Activated T-cell treated with anti-CD3 and anti-CD28 coated beads, Interleukin-2, amount 50 U/mL, for 24 hours (primary cell): ENCODE measurements around the gene SPATA20.

ENCODE experiments used
- DNase-seq: peaks from one replicate; pipeline ENCODE4 v3.0.0-alpha.2; 2020
- H3K27ac Mint-ChIP-seq: 2 replicates; pipeline ENCODE4 v1.8.0; 2020; ENCODE audit warnings: mild to moderate bottlenecking, mixed read lengths
- H3K27me3 Mint-ChIP-seq: 2 replicates; pipeline ENCODE4 v1.8.0; 2020; ENCODE audit warnings: mixed read lengths
- H3K36me3 Mint-ChIP-seq: 2 replicates; pipeline ENCODE4 v1.8.0; 2020; ENCODE audit warnings: low read depth, mixed read lengths
- H3K4me1 Mint-ChIP-seq: 2 replicates; pipeline ENCODE4 v1.8.0; 2020; ENCODE audit warnings: low read depth, mixed read lengths
- H3K4me3 Mint-ChIP-seq: 2 replicates; pipeline ENCODE4 v1.8.0; 2020; ENCODE audit warnings: mild to moderate bottlenecking, moderate library complexity, mixed read lengths
- H3K9me3 Mint-ChIP-seq: 2 replicates; pipeline ENCODE4 v1.8.0; 2020; ENCODE audit warnings: mixed read lengths

Gene SPATA20

DNA sequence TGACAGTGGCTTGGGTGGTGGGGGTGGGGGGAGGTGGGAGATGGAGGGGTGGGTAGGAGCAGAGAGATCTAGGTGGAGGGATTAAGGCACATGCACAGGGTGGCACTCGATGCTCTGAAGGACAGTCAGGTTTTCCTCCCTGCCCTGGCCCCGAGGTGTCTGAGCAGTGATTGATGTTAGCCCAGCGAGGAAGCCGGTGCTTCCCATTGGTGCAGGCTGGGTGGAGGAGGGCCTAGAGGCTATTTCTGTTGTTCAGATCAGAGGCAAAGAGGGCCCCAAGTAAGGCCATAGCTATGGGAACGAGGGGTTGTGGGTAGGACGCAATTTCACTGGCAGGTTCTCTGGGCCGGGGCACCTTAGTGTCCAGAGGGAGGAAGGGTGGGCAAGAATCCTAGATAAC is 36.7 kb downstream of the SPATA20 start:
- H3K36me3 Mint-ChIP-seq: no peaks in the 10 kb centered on the region
- no peaks in the 10 kb centered on the region for H3K4me1 Mint-ChIP-seq
- H3K27ac Mint-ChIP-seq: no peak overlapping the region
- H3K4me3 Mint-ChIP-seq: no peak overlapping the region
- H3K27me3 Mint-ChIP-seq: peaks cover 10% of the 10 kb centered on the region
- H3K9me3 Mint-ChIP-seq: no peaks in the 10 kb centered on the region
- DNase-seq: no peak

DNA sequence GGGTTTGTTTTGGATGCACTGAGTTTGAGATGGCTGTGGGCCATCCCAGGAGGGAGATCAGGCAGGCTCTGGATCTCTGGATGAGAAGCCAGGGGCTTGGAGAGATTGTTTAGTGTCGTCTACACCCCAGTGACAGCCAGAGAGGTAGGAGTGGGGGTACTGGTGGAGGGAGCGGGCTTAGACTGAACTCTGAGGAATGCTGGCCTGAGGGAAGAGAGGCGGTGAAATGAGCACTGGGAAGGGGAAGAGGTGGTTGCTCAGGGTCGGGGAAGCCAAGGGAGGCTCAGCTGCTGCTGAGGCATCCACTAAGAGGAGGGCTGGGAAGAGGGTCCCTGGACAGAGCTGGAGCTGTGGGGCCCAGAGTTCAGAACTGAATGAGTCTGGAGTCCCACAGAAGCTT is 37.1 kb downstream of the SPATA20 start:
- Mint-ChIP-seq H3K4me1 (no peaks in the 10 kb centered on the region), H3K27me3 (peaks cover 6% of the 10 kb centered on the region), H3K9me3 (no peaks in the 10 kb centered on the region), H3K27ac (no peak overlapping the region), H3K4me3 (no peak overlapping the region), H3K36me3 (no peaks in the 10 kb centered on the region)
- no peak for DNase-seq

DNA sequence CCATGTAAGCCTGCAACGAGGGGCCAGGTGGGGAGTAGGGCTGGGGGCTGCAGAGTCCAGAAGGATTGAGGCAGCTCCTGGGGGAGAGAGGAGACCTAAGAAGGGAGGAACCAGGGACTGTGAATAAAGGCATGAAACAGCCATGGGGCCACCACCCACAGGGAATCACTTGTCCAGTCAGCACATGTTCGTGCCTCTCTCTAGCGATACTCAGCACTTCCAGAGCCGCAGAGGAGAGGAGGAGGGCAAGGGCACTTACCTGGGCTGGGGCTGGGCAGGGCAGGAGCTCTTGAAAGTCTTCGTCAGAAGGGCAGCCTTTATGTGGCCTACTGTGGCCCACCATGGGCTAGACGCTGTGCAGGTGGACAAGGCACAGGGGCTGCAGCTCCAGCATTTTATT is 37.8 kb downstream of the SPATA20 start:
- Mint-ChIP-seq H3K27ac (no peak overlapping the region), H3K9me3 (no peaks in the 10 kb centered on the region), H3K4me3 (no peak overlapping the region), H3K27me3 (peaks cover 5% of the 10 kb centered on the region), H3K36me3 (no peaks in the 10 kb centered on the region), H3K4me1 (no peaks in the 10 kb centered on the region)
- DNase-seq: no peak

DNA sequence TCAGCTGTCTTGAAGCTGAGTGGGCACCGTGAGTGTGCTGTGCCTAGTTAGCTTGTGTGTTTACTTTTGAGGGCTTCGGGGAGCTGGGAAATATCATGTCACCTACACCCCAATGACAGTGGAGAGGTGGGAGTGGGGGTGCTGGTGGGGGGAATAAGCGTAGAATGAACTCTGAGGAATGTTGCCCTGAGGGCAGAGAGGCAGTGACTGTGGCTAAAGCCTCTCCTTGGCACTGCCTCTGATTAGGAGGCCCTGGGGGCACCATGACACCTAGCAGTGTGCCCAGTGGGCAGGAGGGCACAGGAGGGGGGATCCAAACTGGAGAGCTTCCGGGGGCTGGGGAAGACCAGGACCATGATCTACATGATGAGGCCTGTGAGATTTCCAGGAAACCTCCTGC is 38.4 kb downstream of the SPATA20 start:
- no peaks in the 10 kb centered on the region for H3K9me3 Mint-ChIP-seq
- no peak overlapping the region for H3K27ac Mint-ChIP-seq
- H3K4me1 Mint-ChIP-seq: no peaks in the 10 kb centered on the region
- no peak overlapping the region for H3K4me3 Mint-ChIP-seq
- H3K27me3 Mint-ChIP-seq: peaks cover 5% of the 10 kb centered on the region
- DNase-seq: no peak
- no peaks in the 10 kb centered on the region for H3K36me3 Mint-ChIP-seq

DNA sequence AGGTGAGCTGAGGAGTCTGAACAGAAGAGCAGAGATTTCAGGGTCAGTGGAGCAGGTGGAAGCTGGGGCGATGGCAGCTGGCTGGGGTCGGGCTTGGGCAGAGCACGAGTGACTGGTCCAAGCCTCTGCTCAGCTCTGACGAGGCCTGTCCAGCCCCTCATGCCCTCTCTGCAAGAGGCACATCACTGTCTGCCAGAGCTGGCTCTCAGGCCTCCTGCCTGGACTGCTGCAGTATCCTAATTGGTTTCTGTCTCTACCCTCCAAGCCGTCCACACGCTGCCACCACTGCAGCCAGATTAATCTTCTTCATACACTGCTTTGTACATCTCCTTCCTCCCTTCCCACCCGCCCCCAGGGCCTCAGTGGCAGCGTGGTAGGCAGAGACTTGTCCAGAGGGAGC is 38.9 kb downstream of the SPATA20 start:
- no peaks in the 10 kb centered on the region for H3K36me3 Mint-ChIP-seq
- peaks cover 3% of the 10 kb centered on the region for H3K27me3 Mint-ChIP-seq
- no peak overlapping the region for H3K27ac Mint-ChIP-seq
- no peak for DNase-seq
- H3K9me3 Mint-ChIP-seq: no peaks in the 10 kb centered on the region
- H3K4me3 Mint-ChIP-seq: no peak overlapping the region
- no peaks in the 10 kb centered on the region for H3K4me1 Mint-ChIP-seq

DNA sequence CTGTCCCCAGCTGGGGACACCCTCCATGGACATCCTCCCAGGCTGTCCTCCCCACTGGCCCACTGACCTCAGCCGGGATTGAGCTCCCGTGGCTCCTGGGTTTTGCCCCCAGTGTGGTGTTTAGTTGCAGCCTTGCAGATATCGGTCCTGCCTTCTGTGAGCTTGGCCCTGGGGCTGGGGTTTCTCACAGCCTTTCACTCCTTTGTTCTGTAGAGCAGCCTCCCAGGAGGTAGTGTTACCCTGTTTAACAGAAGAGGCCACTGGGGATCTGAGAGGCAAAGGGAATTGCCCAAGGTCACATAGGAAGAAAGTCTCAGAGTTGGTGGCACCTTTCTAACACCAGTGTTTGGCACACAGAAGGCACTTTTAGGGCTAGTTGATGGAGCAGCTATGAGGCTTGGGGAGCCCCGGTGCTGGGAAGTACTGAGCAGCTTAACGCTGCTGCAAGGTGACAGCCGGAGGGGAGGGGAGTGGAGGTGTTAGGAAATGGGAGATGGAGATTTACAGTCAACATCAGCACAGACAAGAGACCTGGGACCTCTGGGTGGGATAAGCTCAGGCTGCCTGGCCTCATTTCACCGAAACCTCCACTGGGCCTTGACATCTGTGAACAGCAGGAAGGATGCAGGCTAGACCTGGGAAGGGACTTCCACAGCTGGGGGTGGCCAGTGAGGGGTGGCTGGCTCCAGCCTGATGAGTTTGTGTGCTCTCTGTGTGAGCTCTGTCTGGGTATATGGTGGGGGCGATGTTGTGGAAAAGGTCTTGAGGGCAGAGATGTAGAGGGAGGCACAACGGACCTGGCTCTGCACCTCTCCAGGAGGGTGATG is 39.7 kb downstream of the SPATA20 start:
- Mint-ChIP-seq H3K4me3 (no peak overlapping the region), H3K9me3 (no peaks in the 10 kb centered on the region), H3K4me1 (no peaks in the 10 kb centered on the region), H3K36me3 (no peaks in the 10 kb centered on the region), H3K27me3 (no peaks in the 10 kb centered on the region), H3K27ac (no peak overlapping the region)
- no peak for DNase-seq

DNA sequence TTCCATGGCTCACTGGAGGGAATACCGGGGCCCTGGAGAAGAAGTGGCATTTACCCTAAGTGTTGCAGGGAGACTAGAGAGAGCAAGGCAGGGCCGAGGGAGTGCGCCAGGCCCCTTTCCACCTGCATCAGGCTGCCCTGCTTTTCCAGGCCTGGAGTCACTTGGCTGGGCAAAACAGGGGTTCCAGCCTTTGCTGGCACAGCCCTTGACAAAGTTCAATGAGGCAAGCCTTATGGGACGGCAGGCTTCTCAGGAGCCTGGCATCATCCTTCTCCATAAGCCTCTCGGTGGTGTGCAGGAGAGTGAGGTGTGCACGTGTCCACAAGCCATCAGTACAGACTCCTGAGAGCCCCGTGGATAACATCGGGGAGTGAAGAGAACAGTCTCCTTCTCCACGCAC is 40.6 kb downstream of the SPATA20 start:
- H3K4me3 Mint-ChIP-seq: no peak overlapping the region
- no peaks in the 10 kb centered on the region for H3K36me3 Mint-ChIP-seq
- no peak for DNase-seq
- H3K4me1 Mint-ChIP-seq: no peaks in the 10 kb centered on the region
- no peaks in the 10 kb centered on the region for H3K9me3 Mint-ChIP-seq
- H3K27me3 Mint-ChIP-seq: no peaks in the 10 kb centered on the region
- no peak overlapping the region for H3K27ac Mint-ChIP-seq

DNA sequence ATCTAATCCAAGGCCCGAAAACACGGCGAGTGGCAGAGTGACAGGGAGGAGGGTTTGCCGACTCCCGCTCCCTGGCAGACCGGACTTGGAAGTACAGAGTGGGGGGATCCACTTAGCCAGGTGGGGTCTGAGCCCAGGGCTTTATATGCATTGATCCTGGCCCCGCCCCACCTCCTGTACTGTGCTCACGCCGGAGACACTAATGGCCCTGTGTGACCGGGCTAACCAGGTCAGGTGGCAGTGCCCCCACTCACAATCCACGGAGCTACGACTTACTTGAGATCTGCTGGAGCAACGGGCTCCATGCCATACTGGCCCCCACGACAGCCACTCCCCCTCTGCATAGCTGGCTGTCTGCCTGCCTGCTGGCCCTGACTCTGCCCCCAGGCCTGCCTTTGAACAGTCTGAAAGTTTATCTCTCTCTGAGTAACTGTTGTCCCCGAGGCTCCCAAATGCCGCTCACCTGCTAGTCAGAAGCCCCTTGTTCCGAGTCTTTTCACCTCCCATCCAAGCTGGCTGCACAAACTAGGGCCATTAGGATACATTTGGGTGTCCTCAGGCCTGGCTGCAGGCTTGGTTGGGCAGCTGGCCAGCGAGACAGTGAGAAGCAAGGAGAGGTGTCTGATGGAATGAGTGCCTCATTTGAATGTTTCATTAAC is 41.5 kb downstream of the SPATA20 start:
- H3K9me3 Mint-ChIP-seq: no peaks in the 10 kb centered on the region
- H3K4me3 Mint-ChIP-seq: no peak overlapping the region
- no peaks in the 10 kb centered on the region for H3K4me1 Mint-ChIP-seq
- H3K27me3 Mint-ChIP-seq: no peaks in the 10 kb centered on the region
- H3K36me3 Mint-ChIP-seq: no peaks in the 10 kb centered on the region
- no peak for DNase-seq
- H3K27ac Mint-ChIP-seq: no peak overlapping the region

DNA sequence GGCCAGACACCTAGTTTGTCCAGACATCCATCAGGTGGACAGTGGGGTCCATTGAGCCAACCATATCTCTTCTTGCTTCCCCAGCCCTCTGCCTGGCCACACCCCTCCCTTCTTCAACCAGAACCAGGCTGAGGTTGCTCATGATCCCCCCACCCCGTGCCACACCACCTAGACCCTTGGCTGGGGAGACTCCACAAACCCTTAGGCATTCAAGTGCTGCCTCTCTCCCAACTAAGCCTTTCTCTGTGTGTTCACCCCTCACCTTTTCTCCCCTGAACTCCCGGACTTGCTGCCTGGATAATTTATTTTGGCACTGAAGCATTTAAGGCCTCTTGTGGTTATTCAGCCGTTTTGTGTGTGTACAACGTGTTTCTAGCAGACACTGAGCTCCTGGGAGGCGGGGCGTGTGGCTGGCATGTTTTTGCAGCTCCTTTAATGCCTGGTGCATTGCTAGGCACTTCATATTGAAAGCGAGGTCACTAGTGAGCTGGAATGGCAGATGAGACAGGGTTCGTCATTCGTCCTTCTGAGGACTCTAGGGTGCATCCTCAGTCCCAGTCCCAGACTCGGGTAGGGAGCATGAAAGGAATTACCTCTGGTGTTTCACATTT is 42.2 kb downstream of the SPATA20 start:
- no peak for DNase-seq
- H3K36me3 Mint-ChIP-seq: no peaks in the 10 kb centered on the region
- H3K9me3 Mint-ChIP-seq: no peaks in the 10 kb centered on the region
- no peak overlapping the region for H3K27ac Mint-ChIP-seq
- H3K4me1 Mint-ChIP-seq: no peaks in the 10 kb centered on the region
- H3K4me3 Mint-ChIP-seq: no peak overlapping the region
- H3K27me3 Mint-ChIP-seq: no peaks in the 10 kb centered on the region

DNA sequence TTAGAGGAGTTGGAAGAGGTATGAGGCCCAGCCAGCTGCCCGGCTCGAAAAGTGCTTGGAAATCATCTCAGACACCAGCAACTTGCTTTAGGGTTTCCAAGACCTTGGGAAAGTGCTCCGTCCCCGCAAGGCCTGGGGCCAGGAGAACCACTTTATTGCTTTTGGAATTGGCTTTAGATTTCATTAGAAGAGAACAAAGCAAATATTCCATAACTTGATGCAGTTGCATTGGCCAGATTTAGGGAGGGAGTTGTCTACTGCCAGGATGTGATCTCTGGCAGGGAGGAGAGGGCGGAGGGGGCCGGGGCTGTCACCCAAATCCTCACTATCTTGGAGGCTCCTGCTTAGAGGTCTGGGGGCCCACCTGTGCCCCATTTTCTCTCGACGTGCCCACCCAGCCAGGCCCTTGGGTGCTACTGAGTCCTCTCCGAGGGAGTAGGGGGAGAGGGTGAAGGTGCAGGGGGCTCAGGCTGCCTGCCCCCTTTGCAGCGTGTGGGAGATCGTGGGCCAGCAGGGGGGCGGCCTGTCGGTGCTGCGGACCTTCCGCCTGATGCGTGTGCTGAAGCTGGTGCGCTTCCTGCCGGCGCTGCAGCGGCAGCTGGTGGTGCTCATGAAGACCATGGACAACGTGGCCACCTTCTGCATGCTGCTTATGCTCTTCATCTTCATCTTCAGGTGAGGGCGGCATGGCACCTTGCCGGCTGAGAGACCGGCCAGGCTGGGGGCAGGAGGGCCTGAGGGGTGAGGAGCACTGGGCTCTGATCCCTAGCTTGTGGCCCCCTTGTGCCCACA is 44.2 kb downstream of the SPATA20 start:
- H3K4me3 Mint-ChIP-seq: no peak overlapping the region

DNA sequence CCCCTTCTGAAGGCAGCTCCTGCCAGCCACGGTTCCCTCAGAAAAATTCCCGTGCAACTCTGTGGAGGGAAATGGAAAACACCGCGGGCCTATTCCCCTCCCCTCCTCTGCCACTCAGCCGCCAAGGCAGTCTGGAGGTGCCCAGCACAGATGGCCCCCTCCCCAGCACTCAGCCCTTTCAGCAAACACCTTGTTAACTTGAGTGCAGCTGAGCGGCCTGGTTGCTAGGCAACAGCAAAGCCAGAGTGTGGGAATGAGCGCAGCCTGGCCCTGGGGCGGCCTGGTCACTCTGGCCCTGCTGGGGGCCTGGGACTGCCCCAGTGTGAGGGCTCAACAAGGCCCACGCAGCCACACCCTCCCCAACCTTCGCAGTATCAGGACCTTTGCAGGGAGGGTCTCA is 46.3 kb downstream of the SPATA20 start:
- Mint-ChIP-seq H3K4me3 (no peak overlapping the region), H3K4me1 (no peaks in the 10 kb centered on the region), H3K9me3 (no peaks in the 10 kb centered on the region), H3K27ac (no peak overlapping the region), H3K36me3 (no peaks in the 10 kb centered on the region), H3K27me3 (no peaks in the 10 kb centered on the region)
- no peak for DNase-seq

More for the DNA sequence above, 44.2 kb downstream of the SPATA20 start:
- Mint-ChIP-seq H3K4me1 (no peaks in the 10 kb centered on the region), H3K27me3 (no peaks in the 10 kb centered on the region), H3K9me3 (no peaks in the 10 kb centered on the region), H3K36me3 (no peaks in the 10 kb centered on the region), H3K27ac (no peak overlapping the region)
- no peak for DNase-seq

DNA sequence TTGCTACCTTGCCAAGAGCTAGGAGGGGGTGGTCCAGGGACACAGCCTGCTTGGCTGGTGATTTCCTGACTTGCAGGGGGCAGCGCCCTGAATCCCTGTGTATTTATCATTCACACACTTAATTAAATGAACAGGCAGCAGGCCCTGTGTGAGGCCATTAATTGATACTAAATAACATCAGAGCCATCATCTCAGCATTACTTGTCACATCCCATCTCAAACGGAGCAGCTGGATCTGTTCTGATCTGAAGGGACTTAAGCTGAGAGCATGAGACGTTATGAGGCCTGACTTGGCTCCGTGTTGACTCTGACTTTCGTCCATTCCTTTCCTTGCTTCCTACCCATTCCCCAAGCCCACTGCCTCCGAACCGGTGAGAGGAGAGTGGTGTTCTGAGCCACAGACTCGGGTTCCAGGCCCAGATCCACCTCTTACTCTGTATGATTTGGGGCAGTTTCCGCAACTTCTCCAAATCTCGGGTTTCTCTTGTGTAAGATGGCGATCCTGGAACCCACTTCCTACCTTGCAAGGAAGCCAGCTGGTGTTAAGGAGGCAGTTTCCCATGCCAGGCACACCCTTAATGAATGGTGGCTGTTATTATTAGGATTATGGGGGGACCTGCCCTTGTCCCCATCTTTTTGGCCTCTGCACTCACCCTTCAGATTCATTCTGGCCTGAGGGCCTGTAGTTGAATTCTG is 47.3 kb downstream of the SPATA20 start:
- Mint-ChIP-seq H3K4me1 (no peaks in the 10 kb centered on the region), H3K27ac (no peak overlapping the region), H3K9me3 (no peaks in the 10 kb centered on the region), H3K36me3 (no peaks in the 10 kb centered on the region), H3K27me3 (no peaks in the 10 kb centered on the region), H3K4me3 (no peak overlapping the region)
- DNase-seq: no peak

DNA sequence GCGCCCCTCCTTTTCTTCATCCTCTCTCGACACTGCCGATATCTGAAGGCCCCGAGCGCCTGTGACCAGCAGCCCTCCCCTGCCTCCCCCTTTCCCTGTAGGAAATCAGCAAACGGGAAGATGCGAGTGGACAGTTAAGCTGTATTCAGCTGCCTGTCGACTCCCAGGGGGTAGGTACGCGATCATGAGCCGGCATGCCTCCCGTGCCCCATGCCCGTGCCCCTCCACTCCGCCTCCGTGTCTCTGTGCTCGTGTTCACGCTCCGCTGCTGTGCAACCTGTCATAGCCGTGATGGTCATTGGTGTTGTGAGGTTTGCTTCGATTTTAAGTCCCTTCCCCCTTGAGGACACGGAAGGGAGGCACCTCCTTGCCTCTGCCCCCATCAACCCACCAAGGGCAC is 47.9 kb downstream of the SPATA20 start:
- H3K9me3 Mint-ChIP-seq: no peaks in the 10 kb centered on the region
- DNase-seq: no peak
- no peak overlapping the region for H3K4me3 Mint-ChIP-seq
- H3K27me3 Mint-ChIP-seq: no peaks in the 10 kb centered on the region
- H3K36me3 Mint-ChIP-seq: no peaks in the 10 kb centered on the region
- H3K4me1 Mint-ChIP-seq: no peaks in the 10 kb centered on the region
- no peak overlapping the region for H3K27ac Mint-ChIP-seq
